GM21381 (cell line): Measurements from ENCODE around the gene RSAD2.

ENCODE experiments used
- ATAC-seq: cut with Tn5 transposase; IDR thresholded peaks from one replicate; pipeline ENCODE4 v1.9.1; 2021; ENCODE audit warnings: mild to moderate bottlenecking, moderate library complexity; ENCODE audit not compliant: unreplicated experiment

RSAD2 gene

DNA sequence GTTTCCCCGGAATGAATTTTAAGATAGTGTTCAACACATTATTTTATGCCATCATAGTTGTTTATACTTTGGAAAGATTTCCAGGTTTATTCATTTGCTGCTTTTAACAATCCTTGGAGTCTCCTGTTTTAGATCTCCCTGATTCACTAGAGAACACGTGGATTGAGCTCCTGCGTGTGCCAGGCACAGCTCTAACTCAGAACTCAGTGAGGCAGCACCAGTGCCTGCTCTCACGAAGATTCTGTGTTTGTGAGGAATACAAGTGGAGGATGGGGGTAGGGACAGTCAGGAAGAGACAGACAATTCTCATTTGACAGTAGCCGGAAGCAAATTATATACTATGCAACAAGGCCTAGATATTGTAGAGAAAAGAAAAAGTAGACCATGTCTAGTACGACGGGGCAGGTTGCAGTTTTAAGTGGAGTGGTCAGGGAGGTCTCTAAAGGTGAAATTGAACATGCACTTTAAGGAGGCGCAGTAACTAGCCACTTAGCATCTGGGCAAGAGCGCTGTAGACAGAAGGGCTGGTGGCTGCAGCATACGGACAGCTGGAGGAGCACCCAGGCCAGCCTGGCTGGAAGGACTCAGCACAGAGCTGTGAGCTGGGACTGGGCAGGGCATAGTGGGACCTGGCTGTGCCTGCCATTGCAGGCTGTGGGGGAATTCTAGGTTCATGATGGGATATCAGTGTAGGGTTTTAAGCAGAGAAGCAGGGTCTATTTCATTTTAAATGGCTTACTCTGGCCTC is 63.9 kb downstream of the RSAD2 start:
- ATAC-seq = no peak

DNA sequence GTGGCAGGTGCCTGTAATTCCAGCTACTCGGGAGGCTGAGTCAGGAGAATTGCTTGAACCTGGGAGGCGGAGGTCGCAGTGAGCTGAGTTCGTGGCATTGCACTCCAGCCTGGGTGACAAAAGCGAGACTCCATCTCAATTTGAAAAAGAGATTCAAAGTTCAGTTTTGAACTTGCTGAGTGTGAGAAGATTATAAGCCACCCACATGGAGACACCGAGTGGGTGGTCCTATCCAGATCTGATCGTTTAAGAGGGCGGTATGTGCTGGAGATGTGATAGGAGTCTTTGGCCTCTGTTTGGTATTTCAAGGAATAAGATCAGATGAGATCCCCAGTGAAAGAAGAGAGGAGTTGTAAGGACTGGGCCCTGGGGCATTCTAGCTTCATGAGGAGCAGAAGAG is 65.3 kb downstream of the RSAD2 start:
- no peak for ATAC-seq

DNA sequence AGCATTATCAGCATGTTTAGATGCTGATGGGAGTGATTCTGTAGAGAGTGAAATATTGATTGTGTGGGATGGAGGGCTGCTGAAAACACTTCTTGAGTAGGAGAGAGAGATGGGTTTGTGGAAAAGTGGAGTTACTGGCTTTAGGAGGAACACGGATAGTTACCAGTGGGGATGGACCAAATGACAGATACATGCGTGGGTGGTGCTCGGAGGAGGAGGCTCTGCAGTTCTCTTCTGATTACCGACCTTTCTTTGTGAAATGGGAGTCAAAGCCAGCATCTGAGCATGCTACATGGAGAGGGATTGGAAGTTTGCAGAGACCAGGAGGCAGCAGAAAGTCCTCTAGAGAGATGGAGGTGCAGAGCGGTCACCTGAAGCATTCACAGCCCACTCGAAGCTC is 65.9 kb downstream of the RSAD2 start:
- no peak for ATAC-seq

DNA sequence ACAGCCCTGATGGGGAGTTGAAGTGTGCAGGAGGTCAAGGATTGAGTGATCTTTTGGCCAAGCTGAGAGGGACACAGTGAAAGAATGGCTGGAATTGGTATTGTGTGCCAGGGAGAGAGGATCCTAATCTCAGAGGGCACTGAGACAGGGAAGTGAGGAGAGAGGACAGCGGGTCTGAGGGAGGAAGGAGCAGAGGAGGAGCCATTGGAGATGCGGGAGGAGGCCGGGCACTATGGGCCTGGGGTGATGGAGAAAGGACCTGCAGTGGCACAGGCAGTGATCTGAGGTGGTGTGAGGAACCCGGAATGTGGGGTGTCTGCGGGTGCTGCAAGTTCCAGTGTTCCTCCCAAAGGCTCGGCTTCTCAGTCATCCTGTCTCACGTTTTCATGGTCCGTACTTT is 66.4 kb downstream of the RSAD2 start:
- no peak for ATAC-seq

DNA sequence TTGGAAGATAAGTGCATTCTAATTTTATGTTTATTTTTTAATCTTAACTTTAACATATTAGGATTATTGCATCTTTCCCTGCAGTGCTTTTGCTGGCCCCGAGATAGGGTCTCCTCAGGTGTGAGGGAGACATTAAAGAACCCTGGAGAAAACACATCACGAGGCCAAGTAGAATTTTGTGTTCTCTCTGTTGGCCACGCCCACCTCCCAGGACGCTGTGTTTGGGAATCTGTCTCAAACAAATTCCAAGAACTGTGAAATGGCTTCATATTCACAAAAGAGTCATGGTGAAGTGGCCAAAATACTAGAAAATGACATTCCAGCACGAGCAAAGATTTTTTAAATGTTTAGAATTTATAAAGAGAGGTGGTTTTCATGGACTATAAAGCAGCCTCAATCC is 67.0 kb downstream of the RSAD2 start:
- ATAC-seq = no peak

DNA sequence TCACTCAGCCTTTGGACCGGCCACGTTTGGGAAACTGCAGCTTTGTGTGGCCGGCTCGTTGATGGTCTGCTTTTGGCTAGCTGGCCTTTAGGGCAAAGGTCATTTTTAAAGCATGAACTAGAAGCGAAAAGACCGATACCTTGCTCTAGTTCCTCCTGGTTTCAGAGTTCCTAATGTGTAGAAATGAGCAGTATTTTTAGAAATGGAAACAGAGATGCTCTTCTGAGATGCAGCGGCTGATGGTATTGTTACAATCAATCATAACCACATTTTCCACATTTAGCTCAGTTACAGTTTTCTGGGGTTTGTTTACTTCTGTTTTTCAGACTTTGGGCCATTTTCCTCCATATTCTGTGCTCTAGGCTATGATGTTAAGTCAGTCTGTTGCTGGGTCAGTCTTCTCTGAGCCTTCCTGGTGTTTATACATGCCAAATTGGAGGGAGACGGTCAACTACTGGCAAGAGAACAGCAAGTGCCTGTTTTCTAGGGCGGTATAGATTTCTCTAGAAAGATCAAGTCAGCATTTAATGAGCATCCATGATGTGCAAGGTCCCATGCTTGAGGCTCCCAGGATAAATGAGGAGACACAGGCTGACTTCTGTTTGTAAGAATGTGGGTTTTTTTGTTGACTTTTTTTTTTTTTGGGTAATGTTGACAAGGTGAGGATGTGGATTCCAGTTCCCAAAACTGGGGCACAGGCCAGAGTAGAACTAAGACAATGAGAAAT is 67.7 kb downstream of the RSAD2 start:
- ATAC-seq = peak; percentile 94

DNA sequence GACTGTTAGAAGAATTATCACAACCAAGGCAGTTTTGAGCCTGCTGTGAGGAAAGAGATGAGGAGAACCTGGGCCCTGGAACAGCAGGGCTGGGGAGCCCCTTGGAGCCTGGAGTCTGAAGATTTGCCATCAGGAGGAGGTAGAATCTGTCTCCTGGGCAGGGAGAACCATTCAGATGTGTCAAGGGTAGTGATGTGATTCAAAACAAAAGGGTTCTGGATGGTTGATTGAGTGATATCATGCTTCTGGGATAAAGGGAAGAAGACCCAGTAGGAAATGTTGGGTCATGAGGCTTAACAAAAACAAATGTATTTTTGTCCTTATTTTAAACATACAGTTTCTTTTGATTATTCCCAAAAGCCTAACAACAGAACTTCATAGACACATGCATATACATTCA is 68.2 kb downstream of the RSAD2 start:
- peak; percentile 4 for ATAC-seq

DNA sequence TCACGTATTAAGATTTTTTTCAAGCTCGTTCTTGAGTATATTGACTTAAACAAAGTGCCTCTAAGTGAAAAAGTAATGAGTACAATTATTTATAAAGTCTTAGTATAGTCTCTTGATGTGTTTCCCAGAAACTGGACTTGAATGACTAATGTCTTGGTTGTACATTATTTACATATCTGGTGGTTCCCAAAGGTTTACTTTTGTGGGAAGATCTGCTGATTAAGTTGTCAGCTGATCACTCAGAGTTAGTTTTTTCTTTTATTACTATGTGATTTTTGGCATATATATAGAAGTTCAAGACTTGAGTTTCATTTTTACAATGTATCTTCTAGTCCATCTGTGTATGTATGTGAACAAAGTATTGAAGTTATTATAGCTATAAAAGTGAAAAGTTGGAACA is 69.1 kb downstream of the RSAD2 start:
- no peak for ATAC-seq
